HepG2 (cell line): ENCODE results near the gene RRAD. TPM values are rescaled to one million over a fixed set of nuclear protein-coding genes. Genes with fewer than 3 reads are reported as not detected.

Experiments used
- ATF2 ChIP-seq: sonication (generic); formaldehyde crosslinking; IDR thresholded peaks from 2 replicates; pipeline ENCODE4 v1.4.0; 2020; ENCODE audit warnings: missing genetic modification reagents
- GTF2F1 ChIP-seq: fragments of 150-350 bp; IDR thresholded peaks from 2 replicates; pipeline ENCODE4 v1.6.1; 2014; ENCODE audit warnings: low read length
- HDAC1 ChIP-seq: sonication (generic); formaldehyde crosslinking; IDR thresholded peaks from 2 replicates; pipeline ENCODE4 v1.5.1; 2020; ENCODE audit warnings: mild to moderate bottlenecking, missing genetic modification reagents
- MXD1 ChIP-seq: sonication (generic); formaldehyde crosslinking; IDR thresholded peaks from 2 replicates; pipeline ENCODE4 v1.4.0; 2020; ENCODE audit warnings: mild to moderate bottlenecking, missing genetic modification reagents
- NCOA2 ChIP-seq: sonication (generic); formaldehyde crosslinking; IDR thresholded peaks from 2 replicates; pipeline ENCODE4 v1.8.0; 2022; ENCODE audit warnings: inconsistent platforms
- SMAD3 ChIP-seq: sonication (generic); formaldehyde crosslinking; IDR thresholded peaks from 2 replicates; pipeline ENCODE4 v1.4.0; 2020; ENCODE audit warnings: missing genetic modification reagents
- THRA ChIP-seq: sonication (generic); formaldehyde crosslinking; IDR thresholded peaks from 2 replicates; pipeline ENCODE4 v1.4.0; 2020; ENCODE audit warnings: missing genetic modification reagents, borderline replicate concordance
- ZNF607 ChIP-seq: sonication (generic); formaldehyde crosslinking; IDR thresholded peaks from 2 replicates; pipeline ENCODE4 v1.5.1; 2020; ENCODE audit warnings: missing genetic modification reagents, mild to moderate bottlenecking, borderline replicate concordance
- polyA plus RNA-seq, 8 experiments: library from polyadenylated mRNA; depleted of rRNA in 3 of 8; stranded (reverse) in 7 of 8; unstranded in 1 of 8; fragments of >200 nt; fragmentation: Illumina TruSeq in 4 of 8; extraction: Trizol in 4 of 8; gene quantifications; 2 replicates each; pipeline versions ENCODE4 v1.2.1 to v1.2.3, GENCODE V29; 2011 to 2016; ENCODE audit warnings: low read depth in 4 of 8, missing spikeins in 1 of 8, mixed read lengths in 1 of 8; ENCODE audit not compliant: insufficient read depth in 1 of 8
- total RNA-seq, 5 experiments: library from RNA; depleted of rRNA; stranded (reverse); fragments of >200 nt; fragmentation: Illumina TruSeq; extraction: Trizol; gene quantifications; 2 replicates each; pipeline ENCODE4 v1.2.3, GENCODE V29; 2016; ENCODE audit warnings: low read depth in 1 of 5
- TF ChIP-seq, protein P1 (sequence below), 2 experiments: sonication (generic) in 1 of 2; formaldehyde crosslinking in 1 of 2; IDR thresholded peaks; 2 replicates each; pipeline versions ENCODE4 v1.4.0 to v1.6.1; 2016 to 2020; ENCODE audit warnings: borderline replicate concordance in 1 of 2, low read depth in 1 of 2, mild to moderate bottlenecking in 1 of 2, missing genetic modification reagents in 1 of 2
- TF ChIP-seq, protein P2 (sequence below): sonication (generic); formaldehyde crosslinking; conservative IDR thresholded peaks from 2 replicates; pipeline ENCODE4 v1.4.0; 2020; ENCODE audit warnings: missing genetic modification reagents
- TF ChIP-seq, protein P3 (sequence below): IDR thresholded peaks from 2 replicates; pipeline ENCODE4 v1.6.1; 2016; ENCODE audit warnings: mild to moderate bottlenecking, missing biosample characterization, missing genetic modification reagents
- TF ChIP-seq, protein P4 (sequence below): IDR thresholded peaks from 2 replicates; pipeline ENCODE4 v1.6.1; 2016; ENCODE audit warnings: low read depth, control low read depth

Gene RRAD
- total and polyA plus RNA-seq, 2 of the 13 experiments (the other 11 are each of a cell fraction or from before 2014, with no cell fraction given): 0.80 to 1.1 TPM

- TF ChIP-seq ATF2 (CRISPR knock-in tag) (no peak), NCOA2 (0 out of 2 replicates have a peak, but pooled peaks have one; percentile 34), THRA (CRISPR knock-in tag) (0 out of 2 replicates have a peak, but pooled peaks have one; percentile 42), GTF2F1 (no peak), HDAC1 (CRISPR knock-in tag) (0 out of 2 replicates have a peak, but pooled peaks have one; percentile 28), ZNF607 (CRISPR knock-in tag) (0 out of 2 replicates have a peak, but pooled peaks have one; percentile 54), SMAD3 (CRISPR knock-in tag) (peak; percentile 78; the same call in 1 of the 2 replicates), MXD1 (CRISPR knock-in tag) (0 out of 2 replicates have a peak, but pooled peaks have one; percentile 44)
- TF ChIP-seq, protein P1, sequence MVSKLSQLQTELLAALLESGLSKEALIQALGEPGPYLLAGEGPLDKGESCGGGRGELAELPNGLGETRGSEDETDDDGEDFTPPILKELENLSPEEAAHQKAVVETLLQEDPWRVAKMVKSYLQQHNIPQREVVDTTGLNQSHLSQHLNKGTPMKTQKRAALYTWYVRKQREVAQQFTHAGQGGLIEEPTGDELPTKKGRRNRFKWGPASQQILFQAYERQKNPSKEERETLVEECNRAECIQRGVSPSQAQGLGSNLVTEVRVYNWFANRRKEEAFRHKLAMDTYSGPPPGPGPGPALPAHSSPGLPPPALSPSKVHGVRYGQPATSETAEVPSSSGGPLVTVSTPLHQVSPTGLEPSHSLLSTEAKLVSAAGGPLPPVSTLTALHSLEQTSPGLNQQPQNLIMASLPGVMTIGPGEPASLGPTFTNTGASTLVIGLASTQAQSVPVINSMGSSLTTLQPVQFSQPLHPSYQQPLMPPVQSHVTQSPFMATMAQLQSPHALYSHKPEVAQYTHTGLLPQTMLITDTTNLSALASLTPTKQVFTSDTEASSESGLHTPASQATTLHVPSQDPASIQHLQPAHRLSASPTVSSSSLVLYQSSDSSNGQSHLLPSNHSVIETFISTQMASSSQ (IDR thresholded peaks at IDR 0.05; ENCODE audit: low read depth): no peak
- TF ChIP-seq, protein P1 (CRISPR knock-in tag; IDR thresholded peaks at IDR 0.05; ENCODE audit: borderline replicate concordance): no peak
- TF ChIP-seq, protein P2, sequence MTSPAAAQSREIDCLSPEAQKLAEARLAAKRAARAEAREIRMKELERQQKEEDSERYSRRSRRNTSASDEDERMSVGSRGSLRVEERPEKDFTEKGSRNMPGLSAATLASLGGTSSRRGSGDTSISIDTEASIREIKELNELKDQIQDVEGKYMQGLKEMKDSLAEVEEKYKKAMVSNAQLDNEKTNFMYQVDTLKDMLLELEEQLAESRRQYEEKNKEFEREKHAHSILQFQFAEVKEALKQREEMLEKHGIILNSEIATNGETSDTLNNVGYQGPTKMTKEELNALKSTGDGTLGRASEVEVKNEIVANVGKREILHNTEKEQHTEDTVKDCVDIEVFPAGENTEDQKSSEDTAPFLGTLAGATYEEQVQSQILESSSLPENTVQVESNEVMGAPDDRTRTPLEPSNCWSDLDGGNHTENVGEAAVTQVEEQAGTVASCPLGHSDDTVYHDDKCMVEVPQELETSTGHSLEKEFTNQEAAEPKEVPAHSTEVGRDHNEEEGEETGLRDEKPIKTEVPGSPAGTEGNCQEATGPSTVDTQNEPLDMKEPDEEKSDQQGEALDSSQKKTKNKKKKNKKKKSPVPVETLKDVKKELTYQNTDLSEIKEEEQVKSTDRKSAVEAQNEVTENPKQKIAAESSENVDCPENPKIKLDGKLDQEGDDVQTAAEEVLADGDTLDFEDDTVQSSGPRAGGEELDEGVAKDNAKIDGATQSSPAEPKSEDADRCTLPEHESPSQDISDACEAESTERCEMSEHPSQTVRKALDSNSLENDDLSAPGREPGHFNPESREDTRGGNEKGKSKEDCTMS (CRISPR knock-in tag): 0 out of 2 replicates have a peak, but pooled peaks have one; percentile 45
- TF ChIP-seq, protein P3, sequence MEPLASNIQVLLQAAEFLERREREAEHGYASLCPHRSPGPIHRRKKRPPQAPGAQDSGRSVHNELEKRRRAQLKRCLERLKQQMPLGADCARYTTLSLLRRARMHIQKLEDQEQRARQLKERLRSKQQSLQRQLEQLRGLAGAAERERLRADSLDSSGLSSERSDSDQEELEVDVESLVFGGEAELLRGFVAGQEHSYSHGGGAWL: 0 out of 2 replicates have a peak, but pooled peaks have one; percentile 43
- TF ChIP-seq, protein P4, sequence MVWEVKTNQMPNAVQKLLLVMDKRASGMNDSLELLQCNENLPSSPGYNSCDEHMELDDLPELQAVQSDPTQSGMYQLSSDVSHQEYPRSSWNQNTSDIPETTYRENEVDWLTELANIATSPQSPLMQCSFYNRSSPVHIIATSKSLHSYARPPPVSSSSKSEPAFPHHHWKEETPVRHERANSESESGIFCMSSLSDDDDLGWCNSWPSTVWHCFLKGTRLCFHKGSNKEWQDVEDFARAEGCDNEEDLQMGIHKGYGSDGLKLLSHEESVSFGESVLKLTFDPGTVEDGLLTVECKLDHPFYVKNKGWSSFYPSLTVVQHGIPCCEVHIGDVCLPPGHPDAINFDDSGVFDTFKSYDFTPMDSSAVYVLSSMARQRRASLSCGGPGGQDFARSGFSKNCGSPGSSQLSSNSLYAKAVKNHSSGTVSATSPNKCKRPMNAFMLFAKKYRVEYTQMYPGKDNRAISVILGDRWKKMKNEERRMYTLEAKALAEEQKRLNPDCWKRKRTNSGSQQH (CRISPR knock-in tag): 0 out of 2 replicates have a peak, but pooled peaks have one; percentile 44
Measured at GRCh38 chr16:66894948-66895688, 30.2 kb downstream of the RRAD start (continued).
